ENCODE measurements around the gene TTBK1. TPM values are rescaled to one million over a fixed set of nuclear protein-coding genes. Genes with fewer than 3 reads are reported as not detected.

Gene TTBK1
- polyA plus RNA-seq, 1 donor from 2014 or later, result 4.2 TPM

- H3K27ac ChIP-seq (ENCODE audit: low read length), result no peak overlapping the region
- H3K4me2 ChIP-seq (ENCODE audit: low read length), result no peak overlapping the region
- H2AFZ ChIP-seq (ENCODE audit: low read depth, low read length), result no peak overlapping the region
- H3K9me2 ChIP-seq (ENCODE audit: insufficient read depth, low read length), result no peaks in the 10 kb centered on the region
- H3K27me3 ChIP-seq (ENCODE audit: insufficient read depth, low read depth, low read length), result peaks cover 12% of the 10 kb centered on the region
- no peaks in the 10 kb centered on the region for H3F3A ChIP-seq (ENCODE audit: insufficient read depth, low read length, poor library complexity, severe bottlenecking)
- H3K4me3 ChIP-seq (ENCODE audit: low read length), result no peak overlapping the region
- no peak overlapping the region for H3K9ac ChIP-seq (ENCODE audit: low read length)
- H3K9me3 ChIP-seq (ENCODE audit: low read length), result no peaks in the 10 kb centered on the region
- no peaks in the 10 kb centered on the region for H3K79me2 ChIP-seq (replicated peaks; ENCODE audit: insufficient read depth, low read length)
- TF ChIP-seq CTCF (IDR thresholded peaks at IDR 0.05; ENCODE audit: poor library complexity, severe bottlenecking) (no peak), POLR2AphosphoS5 (IDR thresholded peaks at IDR 0.05) (no peak), REST (IDR thresholded peaks at IDR 0.05; ENCODE audit: borderline replicate concordance) (no peak), MXI1 (conservative IDR thresholded peaks at IDR 0.05; ENCODE audit: poor library complexity, severe bottlenecking) (no peak), RAD21 (conservative IDR thresholded peaks at IDR 0.05) (no peak), SMC3 (conservative IDR thresholded peaks at IDR 0.05; ENCODE audit: poor library complexity) (no peak), TAF1 (IDR thresholded peaks at IDR 0.05; ENCODE audit: low read depth) (no peak), EZH2 (IDR thresholded peaks at IDR 0.05; ENCODE audit: borderline replicate concordance, insufficient read depth, low read length, poor library complexity, severe bottlenecking) (no peak), EP300 (conservative IDR thresholded peaks at IDR 0.05; ENCODE audit: poor library complexity, severe bottlenecking) (no peak)
- no peaks in the 10 kb centered on the region for H4K20me1 ChIP-seq (ENCODE audit: insufficient read depth)
- H3K36me3 ChIP-seq (ENCODE audit: insufficient read depth, low read length), result no peaks in the 10 kb centered on the region
These were observed 67.3 kb downstream of the TTBK1 start for GRCh38 chr6:43310624-43311023.

GRCh38 chr6:43311666-43312065 is 68.4 kb downstream of the TTBK1 start:
- Histone ChIP-seq H4K20me1 (ENCODE audit: insufficient read depth) (no peaks in the 10 kb centered on the region), H3K79me2 (replicated peaks; ENCODE audit: insufficient read depth, low read length) (no peaks in the 10 kb centered on the region), H2AFZ (ENCODE audit: low read depth, low read length) (no peak overlapping the region), H3K27ac (ENCODE audit: low read length) (no peak overlapping the region), H3K4me2 (ENCODE audit: low read length) (no peak overlapping the region), H3K4me3 (ENCODE audit: low read length) (no peak overlapping the region), H3K9me2 (ENCODE audit: insufficient read depth, low read length) (no peaks in the 10 kb centered on the region), H3K9ac (ENCODE audit: low read length) (no peak overlapping the region), H3K27me3 (ENCODE audit: insufficient read depth, low read depth, low read length) (peaks cover 12% of the 10 kb centered on the region), H3K9me3 (ENCODE audit: low read length) (no peaks in the 10 kb centered on the region), H3F3A (ENCODE audit: insufficient read depth, low read length, poor library complexity, severe bottlenecking) (no peaks in the 10 kb centered on the region), H3K36me3 (ENCODE audit: insufficient read depth, low read length) (no peaks in the 10 kb centered on the region)
- no peak for TF ChIP-seq TAF1 (IDR thresholded peaks at IDR 0.05; ENCODE audit: low read depth)
- no peak for TF ChIP-seq EP300 (conservative IDR thresholded peaks at IDR 0.05; ENCODE audit: poor library complexity, severe bottlenecking)
- no peak for TF ChIP-seq RAD21 (conservative IDR thresholded peaks at IDR 0.05)
- TF ChIP-seq SMC3 (conservative IDR thresholded peaks at IDR 0.05; ENCODE audit: poor library complexity), result no peak
- TF ChIP-seq REST (IDR thresholded peaks at IDR 0.05; ENCODE audit: borderline replicate concordance), result no peak
- no peak for TF ChIP-seq POLR2AphosphoS5 (IDR thresholded peaks at IDR 0.05)
- TF ChIP-seq MXI1 (conservative IDR thresholded peaks at IDR 0.05; ENCODE audit: poor library complexity, severe bottlenecking), result no peak
- no peak for TF ChIP-seq EZH2 (IDR thresholded peaks at IDR 0.05; ENCODE audit: borderline replicate concordance, insufficient read depth, low read length, poor library complexity, severe bottlenecking)
- no peak for TF ChIP-seq CTCF (IDR thresholded peaks at IDR 0.05; ENCODE audit: poor library complexity, severe bottlenecking)

All from neural cell (in vitro differentiated cells).